Ovary (tissue), 9 donors: ENCODE results near the gene RGS19. TPM values are rescaled to one million over a fixed set of nuclear protein-coding genes. Genes with fewer than 3 reads are reported as not detected.
A peak's percentile ranks its signal among the peaks of the same experiment; 100 is the strongest.

ENCODE experiments used
- DNase-seq, 5 donors: peaks; one replicate each; pipeline ENCODE4 v3.0.0-alpha.2; 2019 to 2020
- H3K27ac ChIP-seq, 2 donors: fragments of 200-600 bp; one replicate each; pipeline versions ENCODE4 v1.5.1 to v1.8.0; 2019 to 2022
- H3K27me3 ChIP-seq: fragments of 200-600 bp; one replicate; pipeline ENCODE4 v1.8.0; 2022
- H3K36me3 ChIP-seq: fragments of 200-600 bp; sonication (generic); one replicate; pipeline ENCODE4 v1.5.1; 2019
- H3K4me1 ChIP-seq: one replicate; pipeline ENCODE4 v1.8.1; 2013; ENCODE audit warnings: mild to moderate bottlenecking, moderate library complexity; ENCODE audit not compliant: insufficient read depth
- H3K4me3 ChIP-seq: fragments of 200-600 bp; sonication (generic); one replicate; pipeline ENCODE4 v1.5.1; 2017
- H3K9me3 ChIP-seq, 2 donors: fragments of 200-600 bp in 1 of 2; sonication (generic) in 1 of 2; one replicate each; pipeline versions ENCODE4 v1.5.1 to v1.8.1; 2013 to 2019; ENCODE audit warnings: mild to moderate bottlenecking in 1 of 2, moderate library complexity in 1 of 2
- CTCF ChIP-seq, 3 donors: fragments of 450-650 bp in 2 of 3; fragments of 200-600 bp in 1 of 3; IDR thresholded peaks; one replicate each; pipeline versions ENCODE4 v1.5.1 to v1.8.0; 2016 to 2022; ENCODE audit warnings: antibody characterized with exemption in 3 of 3, mild to moderate bottlenecking in 1 of 3
- EP300 ChIP-seq: sonication (generic); formaldehyde crosslinking; IDR thresholded peaks from one replicate; pipeline ENCODE4 v1.6.1; 2017; ENCODE audit warnings: antibody characterized with exemption
- POLR2A ChIP-seq: fragments of 450-650 bp; IDR thresholded peaks from one replicate; pipeline ENCODE4 v1.6.1; 2017; ENCODE audit warnings: antibody characterized with exemption, mild to moderate bottlenecking, moderate library complexity
- WGBS, 3 donors: extraction: QIAGEN DNeasy Blood & Tissue Kit in 1 of 3; methylation state at CpG; one replicate each; pipeline versions ENCODE4 v1.1.5 to v1.1.7; 2013 to 2017; 5-methylcytosine and 5-hydroxymethylcytosine counted together
- intact Hi-C, 4 donors: fragments of 100-400 bp; cut with DNase I; formaldehyde crosslinking; loops; one replicate each; pipeline versions ENCODE4 v1.11.0 to v1.15.1; 2022 to 2023
- polyA plus RNA-seq, 2 donors: library from polyadenylated mRNA; stranded (reverse); fragments of 200-250 nt in 1 of 2; fragments of 350-450 nt in 1 of 2; fragmentation: Illumina TruSeq in 1 of 2; extraction: RNeasy Lipid Tissue Mini Kit (QIAGEN cat#74804) in 1 of 2; gene quantifications; one replicate each; pipeline ENCODE4 v1.2.3, GENCODE V29; 2013 to 2014
- total RNA-seq, 7 donors: library from RNA; depleted of rRNA in 2 of 7; stranded (reverse); fragments of >200 nt in 2 of 7; fragmentation: NEBNext Ultra II Directional in 3 of 7; extraction: Animal tissue kit (Norgen Biotek cat#: 25700) in 3 of 7; gene quantifications; one replicate each; pipeline versions ENCODE4 v1.1.0 to v1.2.4, GENCODE V29; 2016 to 2023
- donor health status: DM: no; HTN: no; CAD: no; lungs with moderate emphysema.
- donor health status: DM: no; HTN: no; CAD: no.
- donor health status: Bipolar disorder and iron deficiency.
- donor health status: DM: yes; HTN: yes; CAD: no.
- donor health status: DM: no; HTN: no; CAD: no.
- donor health status: DM: yes; HTN: yes; CAD: no.

The RGS19 gene
- total and polyA plus RNA-seq, 9 donors = 2.1 to 7.6 (median 4.5) TPM

GRCh38 chr20:64115171-64115911 lies 36.0 kb upstream of the RGS19 start:
- Histone ChIP-seq H3K36me3 (no peaks in the 10 kb centered on the region), H3K27me3 (no peaks in the 10 kb centered on the region), H3K27ac (no peak overlapping the region), H3K4me1 (peaks cover 2% of the 10 kb centered on the region), H3K9me3 (no peaks in the 10 kb centered on the region), H3K4me3 (no peak overlapping the region)
- WGBS, 3 donors = 64 to 70% (median 69%) methylated on average over 14 of the region's 14 CpGs
- no peak for TF ChIP-seq CTCF (IDR thresholded peaks at IDR 0.05)
- TF ChIP-seq POLR2A = no peak
- TF ChIP-seq EP300 = no peak
- DNase-seq = peak in 1 of 5 donors; percentile 3
- intact Hi-C loops = loop anchor here in 1 of 4 donors (10.0 kb wide), 1 partner anchor 81 kb away; the partner anchor contains the start of gene C20orf204

GRCh38 chr20:64114356-64114971 lies 35.1 kb upstream of the RGS19 start:
- no peaks in the 10 kb centered on the region for H3K27me3 ChIP-seq
- peak in 1 of 5 donors; percentile 2 for DNase-seq
- H3K4me3 ChIP-seq = no peak overlapping the region
- no peaks in the 10 kb centered on the region for H3K4me1 ChIP-seq
- TF ChIP-seq EP300 (no peak), CTCF (IDR thresholded peaks at IDR 0.05) (no peak), POLR2A (no peak)
- H3K9me3 ChIP-seq = no peaks in the 10 kb centered on the region
- no peak overlapping the region for H3K27ac ChIP-seq
- WGBS, 3 donors = 61 to 68% (median 66%) methylated on average over 14 of the region's 14 CpGs
- intact Hi-C loops = loop anchor here in 1 of 4 donors (10.0 kb wide), 1 partner anchor 80 kb away; the partner anchor contains the start of gene C20orf204
- no peaks in the 10 kb centered on the region for H3K36me3 ChIP-seq

GRCh38 chr20:64113796-64114355 lies 34.6 kb upstream of the RGS19 start:
- DNase-seq = peak in 3 of 5 donors; percentile 1 to 17 (median 9)
- intact Hi-C loops = loop anchor here in 1 of 4 donors (10.0 kb wide), 1 partner anchor 79 kb away; the partner anchor contains the start of gene C20orf204
- H3K4me1 ChIP-seq = no peaks in the 10 kb centered on the region
- no peaks in the 10 kb centered on the region for H3K9me3 ChIP-seq
- no peak overlapping the region for H3K4me3 ChIP-seq
- TF ChIP-seq EP300 = no peak
- TF ChIP-seq POLR2A = no peak
- TF ChIP-seq CTCF (IDR thresholded peaks at IDR 0.05) = no peak
- H3K27ac ChIP-seq = no peak overlapping the region
- H3K36me3 ChIP-seq = no peaks in the 10 kb centered on the region
- no peaks in the 10 kb centered on the region for H3K27me3 ChIP-seq
- WGBS, 3 donors = 68 to 76% (median 69%) methylated on average over 13 of the region's 13 CpGs

GRCh38 chr20:64113444-64113775 lies 34.1 kb upstream of the RGS19 start:
- WGBS, 3 donors = 47 to 51% (median 49%) methylated on average over 6 of the region's 6 CpGs
- intact Hi-C loops = loop anchor here in 1 of 4 donors (10.0 kb wide), 1 partner anchor 79 kb away; the partner anchor contains the start of gene C20orf204
- peak in 1 of 5 donors; percentile 10 for DNase-seq

More at GRCh38 chr20:64113444-64113775, 34.1 kb upstream of the RGS19 start:
- Histone ChIP-seq H3K27ac (no peak overlapping the region), H3K9me3 (no peaks in the 10 kb centered on the region), H3K27me3 (no peaks in the 10 kb centered on the region), H3K4me1 (no peaks in the 10 kb centered on the region), H3K4me3 (no peak overlapping the region), H3K36me3 (no peaks in the 10 kb centered on the region)
- TF ChIP-seq EP300 (no peak), CTCF (IDR thresholded peaks at IDR 0.05) (no peak), POLR2A (no peak)
